WTC11 (cell line): ENCODE data around the gene GGA2. TPM values are rescaled to one million over a fixed set of nuclear protein-coding genes. Genes with fewer than 3 reads are reported as not detected.

Experiments
- ATAC-seq: fragments of 200-7000 bp; cut with Tn5 transposase; 2 replicates; pipeline ENCODE4 v1.10.0; 2021; ENCODE audit warnings: mild to moderate bottlenecking, moderate library complexity
- CTCF ChIA-PET: fragments of 300-600 bp; sonication (Branson Sonifier 250); formaldehyde crosslinking; loops from one replicate; lab custom pipeline; 2021; ENCODE audit warnings: antibody characterized with exemption; lab: Charles Lee
- POLR2A ChIA-PET: fragments of 350-600 bp; sonication (Branson Sonifier 250); formaldehyde crosslinking; loops from one replicate; lab custom pipeline; 2021; ENCODE audit warnings: antibody characterized with exemption; lab: Charles Lee
- DNase-seq: peaks from one replicate; pipeline ENCODE4 v3.0.0; 2021; ENCODE audit warnings: low spot score
- H3K27ac Mint-ChIP-seq: 2 replicates; pipeline ENCODE4 v1.8.0; 2021; ENCODE audit warnings: mixed read lengths
- H3K27me3 Mint-ChIP-seq: 2 replicates; pipeline ENCODE4 v1.8.0; 2021; ENCODE audit warnings: low read depth, mild to moderate bottlenecking, moderate library complexity, mixed read lengths
- H3K36me3 Mint-ChIP-seq: 2 replicates; pipeline ENCODE4 v1.8.0; 2021; ENCODE audit warnings: mixed read lengths
- H3K4me1 Mint-ChIP-seq: 2 replicates; pipeline ENCODE4 v1.8.0; 2022; ENCODE audit warnings: mixed read lengths
- H3K4me3 Mint-ChIP-seq: 2 replicates; pipeline ENCODE4 v1.8.0; 2021; ENCODE audit warnings: mild to moderate bottlenecking, moderate library complexity, mixed read lengths
- H3K9me3 Mint-ChIP-seq: 2 replicates; pipeline ENCODE4 v1.8.0; 2021; ENCODE audit warnings: mixed read lengths
- ARID4B ChIP-seq: sonication (generic); formaldehyde crosslinking; IDR thresholded peaks from 2 replicates; pipeline ENCODE4 v1.8.0; 2023; ENCODE audit warnings: missing genetic modification reagents, mild to moderate bottlenecking, borderline replicate concordance
- ATF2 ChIP-seq: sonication (generic); formaldehyde crosslinking; IDR thresholded peaks from 2 replicates; pipeline ENCODE4 v1.8.1; 2022; ENCODE audit warnings: low read depth, missing genetic modification reagents, borderline replicate concordance
- ATF3 ChIP-seq: sonication (generic); formaldehyde crosslinking; conservative IDR thresholded peaks from 2 replicates; pipeline ENCODE4 v1.8.1; 2022; ENCODE audit warnings: mild to moderate bottlenecking, missing genetic modification reagents
- CDX4 ChIP-seq: fragments of 250-450 bp; sonication (Bioruptor Pico); IDR thresholded peaks from 2 replicates; pipeline ENCODE4 v1.9.0; 2021; ENCODE audit warnings: moderate library complexity, mild to moderate bottlenecking, inconsistent platforms, borderline replicate concordance
- CREM ChIP-seq: sonication (generic); formaldehyde crosslinking; IDR thresholded peaks from 2 replicates; pipeline ENCODE4 v1.8.1; 2022; ENCODE audit warnings: mild to moderate bottlenecking, missing genetic modification reagents, moderate library complexity
- E2F1 ChIP-seq: sonication (generic); formaldehyde crosslinking; IDR thresholded peaks from 2 replicates; pipeline ENCODE4 v1.8.0; 2022; ENCODE audit warnings: mild to moderate bottlenecking, missing genetic modification reagents
- FOXP1 ChIP-seq: sonication (generic); formaldehyde crosslinking; IDR thresholded peaks from 2 replicates; pipeline ENCODE4 v1.8.0; 2022; ENCODE audit warnings: missing genetic modification reagents, mild to moderate bottlenecking, moderate library complexity, borderline replicate concordance
- FOXP4 ChIP-seq: sonication (generic); formaldehyde crosslinking; IDR thresholded peaks from 2 replicates; pipeline ENCODE4 v1.8.0; 2022; ENCODE audit warnings: mild to moderate bottlenecking, missing genetic modification reagents
- GABPB1 ChIP-seq: sonication (generic); formaldehyde crosslinking; IDR thresholded peaks from 2 replicates; pipeline ENCODE4 v1.8.1; 2023; ENCODE audit warnings: mild to moderate bottlenecking, missing genetic modification reagents
- HMGA2 ChIP-seq: fragments of 250-450 bp; sonication (Bioruptor Pico); IDR thresholded peaks from 2 replicates; pipeline ENCODE4 v1.4.0; 2021; ENCODE audit warnings: mild to moderate bottlenecking, moderate library complexity
- MAX ChIP-seq: sonication (generic); formaldehyde crosslinking; IDR thresholded peaks from 2 replicates; pipeline ENCODE4 v1.8.0; 2022; ENCODE audit warnings: mild to moderate bottlenecking, missing genetic modification reagents
- MXD4 ChIP-seq: fragments of 250-450 bp; sonication (Bioruptor Pico); IDR thresholded peaks from 2 replicates; pipeline ENCODE4 v1.8.0; 2021; ENCODE audit warnings: mild to moderate bottlenecking, moderate library complexity, borderline replicate concordance
- MYBL2 ChIP-seq: sonication (generic); formaldehyde crosslinking; IDR thresholded peaks from 2 replicates; pipeline ENCODE4 v1.8.1; 2023; ENCODE audit warnings: mild to moderate bottlenecking, moderate library complexity, missing genetic modification reagents
- NR2C2 ChIP-seq: sonication (generic); formaldehyde crosslinking; IDR thresholded peaks from 2 replicates; pipeline ENCODE4 v1.8.0; 2022; ENCODE audit warnings: mild to moderate bottlenecking, missing genetic modification reagents
- TCF7 ChIP-seq: sonication (generic); formaldehyde crosslinking; IDR thresholded peaks from 2 replicates; pipeline ENCODE4 v1.8.0; 2022; ENCODE audit warnings: mild to moderate bottlenecking, low read depth, missing genetic modification reagents, moderate library complexity
- USF1 ChIP-seq: sonication (generic); formaldehyde crosslinking; IDR thresholded peaks from 2 replicates; pipeline ENCODE4 v1.8.0; 2022; ENCODE audit warnings: mild to moderate bottlenecking, missing genetic modification reagents
- USF2 ChIP-seq: sonication (generic); formaldehyde crosslinking; IDR thresholded peaks from 2 replicates; pipeline ENCODE4 v1.8.1; 2023; ENCODE audit warnings: mild to moderate bottlenecking, missing genetic modification reagents, moderate library complexity
- ZNF138 ChIP-seq: sonication (generic); formaldehyde crosslinking; conservative IDR thresholded peaks from 2 replicates; pipeline ENCODE4 v1.8.1; 2022; ENCODE audit warnings: mild to moderate bottlenecking, moderate library complexity, missing genetic modification reagents
- ZNF263 ChIP-seq: sonication (generic); formaldehyde crosslinking; IDR thresholded peaks from 2 replicates; pipeline ENCODE4 v1.8.1; 2022; ENCODE audit warnings: low read depth, mild to moderate bottlenecking, moderate library complexity, missing genetic modification reagents
- ZNF317 ChIP-seq: sonication (generic); formaldehyde crosslinking; IDR thresholded peaks from 2 replicates; pipeline ENCODE4 v1.8.1; 2023; ENCODE audit warnings: low read depth, mild to moderate bottlenecking, moderate library complexity, missing genetic modification reagents, borderline replicate concordance
- ZNF416 ChIP-seq: fragments of 250-450 bp; sonication (Bioruptor Pico); IDR thresholded peaks from 2 replicates; pipeline ENCODE4 v1.9.0; 2021; ENCODE audit warnings: mild to moderate bottlenecking, inconsistent platforms
- total RNA-seq: library from RNA; stranded (reverse); gene quantifications from 3 replicates; pipeline ENCODE4 v1.2.3, GENCODE V29; 2021

The GGA2 gene
- total RNA-seq, 1 experiment from 2014 or later: 107 TPM

GRCh38 chr16:23538919-23539278 lies 28.6 kb upstream of the GGA2 start (continued):
- TF ChIP-seq FOXP4: no peak

- H3K9me3 Mint-ChIP-seq: no peaks in the 10 kb centered on the region
- TF ChIP-seq HMGA2 (CRISPR knock-in tag): no peak
- TF ChIP-seq ZNF138 (CRISPR knock-in tag): no peak
- peak; percentile 64; the same call in 1 of the 2 replicates for TF ChIP-seq GABPB1 (CRISPR knock-in tag)
- no peak for TF ChIP-seq TCF7 (CRISPR knock-in tag)
- TF ChIP-seq, all 79 proteins: peak for 1
- ATAC-seq (no peak), DNase-seq (no peak)
- CTCF ChIA-PET: interaction anchor here (0.6 to 0.8 kb wide), 2 partner anchors 37 to 190 kb away, joined by 3 read pairs; no protein-coding TSS in a partner anchor
- Mint-ChIP-seq H3K4me1 (no peaks in the 10 kb centered on the region), H3K36me3 (peaks cover 49% of the 10 kb centered on the region), H3K27me3 (no peaks in the 10 kb centered on the region), H3K27ac (no peak overlapping the region), H3K4me3 (no peak overlapping the region)
- POLR2A ChIA-PET: no interaction called here
These were observed 27.1 kb upstream of the GGA2 start for GRCh38 chr16:23537390-23537789.

GRCh38 chr16:23535901-23536300 lies 25.6 kb upstream of the GGA2 start:
- H3K4me3 Mint-ChIP-seq: no peak overlapping the region
- no peaks in the 10 kb centered on the region for H3K9me3 Mint-ChIP-seq
- no peak overlapping the region for H3K27ac Mint-ChIP-seq
- DNase-seq (no peak), ATAC-seq (no peak)
- POLR2A ChIA-PET: interaction anchor here (0.7 kb wide), 1 partner anchor 22 kb away, joined by 4 read pairs; no protein-coding TSS in a partner anchor
- H3K4me1 Mint-ChIP-seq: no peaks in the 10 kb centered on the region
- no peaks in the 10 kb centered on the region for H3K27me3 Mint-ChIP-seq
- CTCF ChIA-PET: no interaction called here
- peaks cover 52% of the 10 kb centered on the region for H3K36me3 Mint-ChIP-seq
- TF ChIP-seq ARID4B (CRISPR knock-in tag) (no peak), E2F1 (CRISPR knock-in tag) (no peak), ZNF317 (CRISPR knock-in tag) (no peak), CDX4 (no peak), ATF3 (CRISPR knock-in tag) (no peak), USF2 (CRISPR knock-in tag) (no peak), FOXP1 (no peak), ATF2 (CRISPR knock-in tag) (no peak), ZNF263 (CRISPR knock-in tag) (no peak), MAX (no peak), ZNF416 (no peak), USF1 (CRISPR knock-in tag) (no peak), MXD4 (no peak), MYBL2 (CRISPR knock-in tag) (no peak), NR2C2 (CRISPR knock-in tag) (no peak), CREM (CRISPR knock-in tag) (no peak)
